A549 (cell line): ENCODE results near the gene CTDP1. TPM values are rescaled to one million over a fixed set of nuclear protein-coding genes. Genes with fewer than 3 reads are reported as not detected.

Experiments
- ATAC-seq, 2 experiments: fragments of 200-7000 bp in 1 of 2; fragments of >200 bp in 1 of 2; cut with Nextera tagmentation in 1 of 2; cut with Tn5 transposase in 1 of 2; 3 replicates each; pipeline versions ENCODE4 v1.8.0 to v1.9.1; 2018 to 2020; ENCODE audit warnings: mild to moderate bottlenecking in 1 of 2, moderate library complexity in 1 of 2
- CTCF ChIA-PET: fragments of 300-600 bp; sonication (Branson Sonifier 250); formaldehyde crosslinking; extraction: SDS; loops from one replicate; lab custom pipeline; 2021; ENCODE audit warnings: antibody characterized with exemption, inconsistent platforms; lab: Yijun Ruan, JAX
- POLR2A ChIA-PET: fragments of 350-600 bp; formaldehyde crosslinking; extraction: SDS; loops from one replicate; lab custom pipeline; 2021; ENCODE audit warnings: antibody characterized with exemption, inconsistent platforms; lab: Yijun Ruan, JAX
- DNase-seq, 2 experiments: peaks; one replicate each; pipeline versions ENCODE4 v3.0.0 to v3.0.0-alpha.2; 2011 to 2016; ENCODE audit warnings: low read depth in 1 of 2, low spot score in 1 of 2
- FAIRE-seq: peaks from 2 replicates; lab custom pipeline; 2011; peaks lifted over from hg19 to GRCh38; lab: Jason Lieb, UNC
- H3K27ac ChIP-seq, 2 experiments: fragments of >200 bp; sonication (Bioruptor Twin); formaldehyde crosslinking; 3 replicates each; pipeline ENCODE4 v1.5.1; 2016 to 2017
- H3K4me1 ChIP-seq: fragments of >200 bp; sonication (Bioruptor Twin); formaldehyde crosslinking; 3 replicates; pipeline ENCODE4 v1.6.1; 2016
- H3K4me2 ChIP-seq: fragments of >200 bp; sonication (Bioruptor Twin); formaldehyde crosslinking; 3 replicates; pipeline ENCODE4 v1.6.1; 2016
- H3K4me3 ChIP-seq: fragments of >200 bp; sonication (Bioruptor Twin); formaldehyde crosslinking; 3 replicates; pipeline ENCODE4 v1.5.1; 2016
- H3K9me3 ChIP-seq: fragments of >200 bp; sonication (Bioruptor Twin); formaldehyde crosslinking; 3 replicates; pipeline ENCODE4 v1.6.1; 2016
- CBX2 ChIP-seq: fragments of 200-600 bp; sonication (generic); IDR thresholded peaks from 2 replicates; pipeline ENCODE4 v1.6.1; 2016; ENCODE audit warnings: low read depth, mild to moderate bottlenecking, borderline replicate concordance
- CEBPB ChIP-seq, 2 experiments: fragments of >200 bp in 1 of 2; sonication (Bioruptor Twin) in 1 of 2; formaldehyde crosslinking in 1 of 2; IDR thresholded peaks; 2 replicates each; pipeline ENCODE4 v1.6.1; 2012 to 2016
- CHD2 ChIP-seq: fragments of 150-350 bp; IDR thresholded peaks from 2 replicates; pipeline ENCODE4 v1.6.1; 2014; ENCODE audit warnings: low read length; ENCODE audit not compliant: partially characterized antibody
- EHMT2 ChIP-seq: fragments of 200-600 bp; sonication (generic); IDR thresholded peaks from 2 replicates; pipeline ENCODE4 v1.6.1; 2016; ENCODE audit warnings: antibody characterized with exemption, low read depth, mild to moderate bottlenecking, moderate library complexity
- FOSL2 ChIP-seq, 2 experiments: fragments of 450-650 bp in 1 of 2; fragments of >200 bp in 1 of 2; sonication (Bioruptor Twin) in 1 of 2; formaldehyde crosslinking; IDR thresholded peaks; 2 replicates each; pipeline versions ENCODE4 v1.5.0 to v1.6.1; 2016 to 2020; ENCODE audit warnings: mild to moderate bottlenecking in 1 of 2, moderate library complexity in 1 of 2
- HDAC2 ChIP-seq: fragments of 200-600 bp; sonication (generic); IDR thresholded peaks from 2 replicates; pipeline ENCODE4 v1.6.1; 2016
- HEYL ChIP-seq: fragments of 250-450 bp; sonication (Bioruptor Pico); IDR thresholded peaks from 2 replicates; pipeline ENCODE4 v1.8.0; 2021; ENCODE audit warnings: mild to moderate bottlenecking, moderate library complexity
- HOXB13 ChIP-seq: fragments of 250-450 bp; sonication (Bioruptor Pico); IDR thresholded peaks from 2 replicates; pipeline ENCODE4 v1.5.0; 2020; ENCODE audit warnings: low read depth, mild to moderate bottlenecking, moderate library complexity
- JUN ChIP-seq, 2 experiments: fragments of >200 bp; sonication (Bioruptor Twin); formaldehyde crosslinking; IDR thresholded peaks; 2 replicates in 1 of 2; 3 replicates in 1 of 2; pipeline ENCODE4 v1.6.1; 2016 to 2017
- JUNB ChIP-seq: fragments of >200 bp; sonication (Bioruptor Twin); formaldehyde crosslinking; IDR thresholded peaks from 2 replicates; pipeline ENCODE4 v1.6.1; 2016
- KDM5A ChIP-seq: fragments of 200-600 bp; sonication (generic); IDR thresholded peaks from 2 replicates; pipeline ENCODE4 v1.6.1; 2016; ENCODE audit warnings: antibody characterized with exemption, mild to moderate bottlenecking
- MYC ChIP-seq: IDR thresholded peaks from 2 replicates; pipeline ENCODE4 v1.6.1; 2012; ENCODE audit warnings: mild to moderate bottlenecking, inconsistent platforms, low read length, improper control_type of control experiment, borderline replicate concordance
- NPAS2 ChIP-seq: fragments of 250-450 bp; sonication (Bioruptor Pico); IDR thresholded peaks from 2 replicates; pipeline ENCODE4 v1.8.0; 2022; ENCODE audit warnings: mild to moderate bottlenecking, moderate library complexity, borderline replicate concordance
- NR3C1 ChIP-seq: fragments of >200 bp; sonication (Bioruptor Twin); formaldehyde crosslinking; IDR thresholded peaks from 3 replicates; pipeline ENCODE4 v1.6.1; 2017
- POLR2AphosphoS2 ChIP-seq: conservative IDR thresholded peaks from 2 replicates; pipeline ENCODE4 v1.6.1; 2012; ENCODE audit warnings: low read length, improper control_type of control experiment, inconsistent platforms
- RARB ChIP-seq: fragments of 250-450 bp; sonication (Bioruptor Pico); IDR thresholded peaks from 2 replicates; pipeline ENCODE4 v1.8.0; 2021; ENCODE audit warnings: mild to moderate bottlenecking, moderate library complexity
- RCOR1 ChIP-seq: fragments of 150-350 bp; IDR thresholded peaks from 2 replicates; pipeline ENCODE4 v1.6.1; 2014; ENCODE audit warnings: antibody characterized with exemption, low read length, low read depth
- RFX5 ChIP-seq: fragments of 450-650 bp; IDR thresholded peaks from 2 replicates; pipeline ENCODE4 v1.7.1; 2014; ENCODE audit warnings: antibody characterized with exemption, mild to moderate bottlenecking, moderate library complexity
- ZC3H11A ChIP-seq: fragments of 450-650 bp; IDR thresholded peaks from 2 replicates; pipeline ENCODE4 v1.6.1; 2014; ENCODE audit warnings: antibody characterized with exemption, mild to moderate bottlenecking
- ZFP36 ChIP-seq: fragments of 450-650 bp; IDR thresholded peaks from 2 replicates; pipeline ENCODE4 v1.6.1; 2014; ENCODE audit warnings: borderline replicate concordance; ENCODE audit not compliant: partially characterized antibody
- WGBS: methylation state at CpG from one replicate; pipeline ENCODE4 v1.1.6; 2017; ENCODE audit errors: missing lambda C conversion rate; 5-methylcytosine and 5-hydroxymethylcytosine counted together
- polyA plus RNA-seq, 4 experiments: library from polyadenylated mRNA; depleted of rRNA in 3 of 4; stranded (reverse); fragments of >200 nt; fragmentation: RNase III in 1 of 4; extraction: RNeasy Plus Mini Kit Qiagen cat#74134 plus additional on column Dnase treatment in 1 of 4; gene quantifications; 2 replicates in 3 of 4; 3 replicates in 1 of 4; pipeline ENCODE4 v1.2.3, GENCODE V29; 2011 to 2017
- TF ChIP-seq, protein P1 (sequence below): fragments of 450-650 bp; IDR thresholded peaks from 2 replicates; pipeline ENCODE4 v1.6.1; 2014; ENCODE audit warnings: antibody characterized with exemption
- TF ChIP-seq, protein P2 (sequence below): fragments of 150-350 bp; IDR thresholded peaks from 2 replicates; pipeline ENCODE4 v1.6.1; 2014; ENCODE audit warnings: low read depth, mild to moderate bottlenecking, low read length
- TF ChIP-seq, protein P3 (sequence below): fragments of >200 bp; sonication (Bioruptor Twin); formaldehyde crosslinking; IDR thresholded peaks from 3 replicates; pipeline ENCODE4 v1.6.1; 2016

CTDP1 gene
- polyA plus RNA-seq, 2 of the 4 experiments (the other 2 are of a cell fraction) = 6.8 to 12.1 TPM

DNA sequence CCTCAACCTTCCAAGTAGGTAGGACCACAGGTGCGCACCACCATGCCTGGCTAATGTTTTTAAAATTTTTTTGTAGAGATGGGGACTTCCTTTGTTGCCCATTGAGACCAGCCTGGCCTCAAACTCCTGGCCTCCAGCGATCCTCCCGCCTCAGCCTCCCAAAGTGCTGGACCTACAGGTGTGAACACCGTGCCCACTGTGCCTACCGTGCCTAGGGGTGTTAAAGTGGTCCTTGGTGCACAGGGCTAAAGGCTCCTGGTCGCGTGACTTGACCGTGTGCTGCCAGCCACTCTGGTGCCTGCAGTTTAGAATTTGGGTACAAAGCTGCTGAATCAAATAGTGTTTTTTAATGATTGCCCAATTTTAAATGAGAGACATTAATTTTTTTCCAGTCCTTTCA is 67.1 kb downstream of the CTDP1 start:
- CTCF ChIA-PET = no interaction called here

DNA sequence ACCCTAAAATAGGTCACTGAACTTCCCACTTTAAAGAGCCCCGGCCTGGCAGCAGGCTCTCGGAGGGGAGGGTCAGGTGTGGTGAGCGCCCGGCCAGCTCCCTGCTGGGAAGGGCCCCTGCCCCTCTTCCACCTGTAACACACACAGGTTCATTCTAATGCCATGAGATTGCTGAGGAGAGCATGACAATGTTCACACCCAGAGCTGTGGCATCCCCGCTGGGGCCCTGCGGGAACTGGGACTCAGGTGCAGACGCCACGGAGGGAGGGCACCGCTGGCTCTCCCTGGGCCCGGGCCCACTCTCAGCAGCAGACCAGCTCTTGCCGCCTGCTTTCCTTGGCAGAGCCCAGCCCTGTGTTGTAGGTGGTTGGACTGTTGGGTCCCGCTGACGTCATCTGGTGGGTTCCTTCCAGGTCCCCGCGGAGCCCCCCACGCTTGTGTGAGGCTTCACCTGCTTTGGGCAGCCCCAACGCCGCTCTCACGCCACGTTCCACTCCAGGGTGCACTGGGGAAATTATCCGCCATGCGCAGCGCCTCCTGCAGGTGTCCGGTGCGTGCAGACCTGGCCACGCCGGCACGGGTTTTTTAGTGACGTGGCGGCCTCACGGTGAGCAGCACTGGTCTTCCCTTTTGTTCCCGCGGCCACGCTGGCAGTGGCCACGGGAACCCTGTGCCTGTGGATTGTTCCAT is 67.7 kb downstream of the CTDP1 start:
- no peak overlapping the region for H3K4me2 ChIP-seq
- DNase-seq (no peak), ATAC-seq (no peak), FAIRE-seq (no peak)
- CTCF ChIA-PET = no interaction called here
- H3K27ac ChIP-seq = no peak overlapping the region
- no peaks in the 10 kb centered on the region for H3K9me3 ChIP-seq
- H3K4me3 ChIP-seq = no peak overlapping the region
- no peaks in the 10 kb centered on the region for H3K4me1 ChIP-seq
- no peak for TF ChIP-seq MYC
- TF ChIP-seq NR3C1 = no peak
- TF ChIP-seq CHD2 = no peak
- no peak for TF ChIP-seq HOXB13 (CRISPR knock-in tag)
- TF ChIP-seq ZFP36 = no peak
- TF ChIP-seq HDAC2 = no peak
- no peak for TF ChIP-seq HEYL (CRISPR knock-in tag)
- no peak for TF ChIP-seq JUNB
- TF ChIP-seq, protein P1, sequence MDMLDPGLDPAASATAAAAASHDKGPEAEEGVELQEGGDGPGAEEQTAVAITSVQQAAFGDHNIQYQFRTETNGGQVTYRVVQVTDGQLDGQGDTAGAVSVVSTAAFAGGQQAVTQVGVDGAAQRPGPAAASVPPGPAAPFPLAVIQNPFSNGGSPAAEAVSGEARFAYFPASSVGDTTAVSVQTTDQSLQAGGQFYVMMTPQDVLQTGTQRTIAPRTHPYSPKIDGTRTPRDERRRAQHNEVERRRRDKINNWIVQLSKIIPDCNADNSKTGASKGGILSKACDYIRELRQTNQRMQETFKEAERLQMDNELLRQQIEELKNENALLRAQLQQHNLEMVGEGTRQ = no peak
- no peak for TF ChIP-seq KDM5A
- TF ChIP-seq, protein P2, sequence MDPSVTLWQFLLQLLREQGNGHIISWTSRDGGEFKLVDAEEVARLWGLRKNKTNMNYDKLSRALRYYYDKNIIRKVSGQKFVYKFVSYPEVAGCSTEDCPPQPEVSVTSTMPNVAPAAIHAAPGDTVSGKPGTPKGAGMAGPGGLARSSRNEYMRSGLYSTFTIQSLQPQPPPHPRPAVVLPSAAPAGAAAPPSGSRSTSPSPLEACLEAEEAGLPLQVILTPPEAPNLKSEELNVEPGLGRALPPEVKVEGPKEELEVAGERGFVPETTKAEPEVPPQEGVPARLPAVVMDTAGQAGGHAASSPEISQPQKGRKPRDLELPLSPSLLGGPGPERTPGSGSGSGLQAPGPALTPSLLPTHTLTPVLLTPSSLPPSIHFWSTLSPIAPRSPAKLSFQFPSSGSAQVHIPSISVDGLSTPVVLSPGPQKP = no peak
- TF ChIP-seq NPAS2 (CRISPR knock-in tag) = no peak
- no peak for TF ChIP-seq CEBPB (IDR thresholded peaks at IDR 0.05)
- TF ChIP-seq, protein P3, sequence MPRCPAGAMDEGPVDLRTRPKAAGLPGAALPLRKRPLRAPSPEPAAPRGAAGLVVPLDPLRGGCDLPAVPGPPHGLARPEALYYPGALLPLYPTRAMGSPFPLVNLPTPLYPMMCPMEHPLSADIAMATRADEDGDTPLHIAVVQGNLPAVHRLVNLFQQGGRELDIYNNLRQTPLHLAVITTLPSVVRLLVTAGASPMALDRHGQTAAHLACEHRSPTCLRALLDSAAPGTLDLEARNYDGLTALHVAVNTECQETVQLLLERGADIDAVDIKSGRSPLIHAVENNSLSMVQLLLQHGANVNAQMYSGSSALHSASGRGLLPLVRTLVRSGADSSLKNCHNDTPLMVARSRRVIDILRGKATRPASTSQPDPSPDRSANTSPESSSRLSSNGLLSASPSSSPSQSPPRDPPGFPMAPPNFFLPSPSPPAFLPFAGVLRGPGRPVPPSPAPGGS = no peak
- TF ChIP-seq RFX5 = no peak
- TF ChIP-seq ZC3H11A = no peak
- no peak for TF ChIP-seq CBX2
- no peak for TF ChIP-seq POLR2AphosphoS2
- TF ChIP-seq RCOR1 = no peak
- 89% methylated on average over 21 of the region's 35 CpGs for WGBS
- POLR2A ChIA-PET = no interaction called here

More for the DNA sequence above, 67.1 kb downstream of the CTDP1 start:
- POLR2A ChIA-PET = no interaction called here
- Histone ChIP-seq H3K4me2 (no peak overlapping the region), H3K9me3 (no peaks in the 10 kb centered on the region), H3K4me3 (no peak overlapping the region), H3K4me1 (no peaks in the 10 kb centered on the region), H3K27ac (no peak overlapping the region)
- no peak for FAIRE-seq
- WGBS = 88% methylated on average over 7 of the region's 8 CpGs
- DNase-seq = no peak
- ATAC-seq = no peak
- TF ChIP-seq FOSL2 (IDR thresholded peaks at IDR 0.05) (no peak), FOSL2 (CRISPR knock-in tag; IDR thresholded peaks at IDR 0.05) (no peak), CBX2 (no peak), JUN (IDR thresholded peaks at IDR 0.05) (no peak), EHMT2 (no peak), RARB (CRISPR knock-in tag) (no peak), KDM5A (no peak), HDAC2 (no peak)
- TF ChIP-seq, protein P1 = no peak
